GM19193 (cell line): Measurements from ENCODE around the gene BBS1.

Experiments
- POLR2A ChIP-seq: IDR thresholded peaks from 4 replicates; pipeline ENCODE4 v1.6.1; 2011; ENCODE audit not compliant: insufficient read depth, insufficient read length; ENCODE audit errors: extremely low read depth

BBS1 gene

DNA sequence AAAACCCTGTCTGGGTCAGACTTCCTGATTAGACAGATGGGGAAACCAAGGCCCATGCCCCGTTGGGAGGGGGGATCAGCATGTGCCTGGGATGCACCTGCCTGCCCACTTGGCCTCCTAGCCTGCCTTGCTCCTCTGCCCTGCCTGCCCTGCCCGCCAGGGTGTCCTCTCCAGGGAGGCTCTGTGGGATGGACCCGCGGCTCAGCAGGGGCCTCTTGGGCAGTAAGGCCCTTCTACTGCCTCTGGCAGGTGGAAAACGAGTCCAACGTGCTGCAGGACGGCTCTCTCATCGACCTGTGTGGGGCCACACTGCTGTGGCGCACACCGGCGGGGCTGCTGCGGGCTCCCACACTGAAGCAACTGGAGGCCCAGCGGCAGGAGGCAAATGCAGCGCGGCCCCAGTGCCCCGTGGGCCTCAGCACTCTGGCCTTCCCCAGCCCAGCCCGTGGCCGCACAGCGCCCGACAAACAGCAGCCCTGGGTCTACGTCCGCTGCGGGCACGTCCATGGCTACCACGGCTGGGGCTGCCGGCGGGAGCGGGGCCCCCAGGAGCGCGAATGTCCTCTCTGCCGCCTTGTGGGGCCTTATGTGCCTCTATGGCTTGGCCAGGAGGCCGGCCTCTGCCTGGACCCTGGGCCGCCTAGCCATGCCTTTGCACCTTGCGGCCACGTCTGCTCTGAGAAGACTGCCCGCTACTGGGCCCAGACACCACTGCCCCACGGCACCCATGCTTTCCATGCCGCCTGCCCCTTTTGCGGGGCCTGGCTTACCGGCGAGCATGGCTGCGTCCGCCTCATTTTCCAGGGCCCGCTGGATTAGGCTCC lies 34.9 kb upstream of the BBS1 start:
- no peak for TF ChIP-seq POLR2A

GRCh38 chr11:66476173-66476840 lies 34.1 kb upstream of the BBS1 start:
- TF ChIP-seq POLR2A = no peak

DNA sequence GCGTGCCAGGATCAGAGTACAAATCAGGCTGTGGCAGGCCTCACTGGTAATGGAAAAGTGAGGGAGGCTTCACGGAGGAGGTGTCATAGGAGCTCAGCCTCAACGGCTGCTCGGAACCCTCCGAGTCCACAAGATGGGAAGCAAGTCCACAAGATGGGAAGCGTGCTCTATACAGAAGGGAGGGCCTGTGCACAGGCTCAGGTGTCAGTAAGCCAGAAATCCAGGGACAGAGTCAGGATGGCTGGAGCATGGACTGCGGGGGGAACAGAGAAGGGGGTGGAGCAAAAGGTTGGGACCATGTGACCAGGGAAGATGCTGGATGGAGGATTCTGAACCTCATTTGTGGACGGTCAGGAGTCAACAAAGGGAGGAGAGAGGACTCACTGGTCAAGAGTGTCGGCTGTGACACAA lies 33.6 kb upstream of the BBS1 start:
- TF ChIP-seq POLR2A = no peak

- no peak for TF ChIP-seq POLR2A
These were observed 32.9 kb upstream of the BBS1 start for GRCh38 chr11:66477263-66478201.

GRCh38 chr11:66478729-66479393 lies 31.6 kb upstream of the BBS1 start:
- TF ChIP-seq POLR2A = no peak

GRCh38 chr11:66479394-66480116 lies 30.9 kb upstream of the BBS1 start:
- TF ChIP-seq POLR2A = no peak

GRCh38 chr11:66480117-66480938 lies 30.1 kb upstream of the BBS1 start, which contains the start of gene DPP3:
Gene DPP3 (plus strand): TSS chr11:66480434. CDS start chr11:66482201, 1,767 bp downstream.
- peak; percentile 93 for TF ChIP-seq POLR2A

GRCh38 chr11:66484806-66485380 lies 25.5 kb upstream of the BBS1 start:
- TF ChIP-seq POLR2A = no peak

DNA sequence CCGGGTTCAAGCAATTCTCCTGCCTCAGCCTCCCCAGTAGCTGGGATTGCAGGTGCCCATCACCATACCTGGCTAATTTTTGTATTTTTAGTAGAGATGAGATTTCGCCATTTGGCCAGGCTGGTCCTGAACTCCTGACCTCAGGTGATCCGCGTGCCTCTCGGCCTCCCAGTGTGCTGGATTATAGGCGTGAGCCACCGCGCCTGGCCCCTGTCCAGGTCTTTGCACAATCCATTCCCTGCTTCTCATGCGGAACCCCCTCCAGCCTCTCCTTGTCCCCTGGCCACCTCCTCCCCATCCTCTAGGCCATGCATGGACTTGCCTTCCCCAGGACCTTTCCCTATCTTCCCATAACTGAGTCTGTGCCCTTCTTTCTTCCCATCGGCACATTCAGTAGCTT lies 21.5 kb upstream of the BBS1 start:
- TF ChIP-seq POLR2A = no peak

GRCh38 chr11:66489636-66490035 lies 20.8 kb upstream of the BBS1 start:
- TF ChIP-seq POLR2A = no peak

GRCh38 chr11:66491315-66491935 lies 19.0 kb upstream of the BBS1 start:
- TF ChIP-seq POLR2A = no peak

DNA sequence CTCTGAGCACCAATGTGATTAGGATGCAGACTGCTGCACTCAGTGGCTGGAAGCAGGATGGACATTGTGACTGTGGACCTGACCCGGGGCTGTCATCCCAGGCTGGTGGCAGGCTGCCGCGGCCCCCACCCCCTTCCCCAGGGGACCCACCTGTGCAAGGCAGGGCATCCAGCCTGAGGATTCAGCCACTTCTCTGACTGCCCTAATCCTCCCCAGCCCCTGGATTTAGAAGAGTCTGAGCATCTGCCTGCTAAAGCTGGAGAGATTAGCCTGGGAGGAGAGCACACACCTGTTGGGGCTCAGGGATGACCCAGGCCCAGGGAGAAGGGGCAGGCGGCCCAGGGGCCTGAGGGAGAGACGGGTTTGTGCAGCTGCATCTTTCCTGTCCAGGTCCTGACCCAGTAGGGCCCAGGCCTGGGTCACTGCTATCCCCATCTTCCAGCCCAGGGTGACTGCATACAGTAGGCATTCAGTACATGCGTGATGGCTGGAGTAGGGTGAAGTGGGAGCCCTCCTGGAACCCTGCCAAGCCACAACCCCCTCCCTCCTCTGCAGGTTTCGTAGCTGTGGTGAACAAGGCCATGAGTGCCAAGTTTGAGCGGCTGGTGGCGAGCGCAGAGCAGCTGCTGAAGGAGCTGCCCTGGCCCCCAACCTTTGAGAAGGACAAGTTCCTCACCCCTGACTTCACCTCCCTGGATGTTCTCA lies 18.1 kb upstream of the BBS1 start:
- TF ChIP-seq POLR2A = no peak

GRCh38 chr11:66493130-66493529 lies 17.3 kb upstream of the BBS1 start:
- no peak for TF ChIP-seq POLR2A
